ENCODE results near the gene FGD4.

Gene FGD4

GRCh38 chr12:32399370-32400113, at the start of gene FGD4:
FGD4 (plus strand) TSS chr12:32399558.
- DNase-seq (ENCODE audit: low spot score) = peak; percentile 75

GRCh38 chr12:32353540-32353939, 45.8 kb upstream of the FGD4 start:
- no peak for DNase-seq (ENCODE audit: low spot score)

- no peak for DNase-seq (ENCODE audit: low spot score)
Measured at GRCh38 chr12:32357601-32358249, 41.6 kb upstream of the FGD4 start.

GRCh38 chr12:32360956-32361355, 38.4 kb upstream of the FGD4 start:
- no peak for DNase-seq (ENCODE audit: low spot score)

- no peak for DNase-seq (ENCODE audit: low spot score)
Measured at GRCh38 chr12:32362892-32363291, 36.5 kb upstream of the FGD4 start.

GRCh38 chr12:32365473-32366064, 33.8 kb upstream of the FGD4 start:
- peak; percentile 41 for DNase-seq (ENCODE audit: low spot score)

GRCh38 chr12:32366714-32367113, 32.6 kb upstream of the FGD4 start:
- DNase-seq (ENCODE audit: low spot score) = no peak

- no peak for DNase-seq (ENCODE audit: low spot score)
Measured at GRCh38 chr12:32367381-32367780, 32.0 kb upstream of the FGD4 start.

GRCh38 chr12:32369202-32369601, 30.2 kb upstream of the FGD4 start:
- no peak for DNase-seq (ENCODE audit: low spot score)

GRCh38 chr12:32377344-32378055, 21.9 kb upstream of the FGD4 start:
- DNase-seq (ENCODE audit: low spot score) = no peak

- no peak for DNase-seq (ENCODE audit: low spot score)
Measured at GRCh38 chr12:32379213-32379612, 20.1 kb upstream of the FGD4 start.

GRCh38 chr12:32379667-32380066, 19.7 kb upstream of the FGD4 start:
- DNase-seq (ENCODE audit: low spot score) = no peak

GRCh38 chr12:32382226-32382625, 17.1 kb upstream of the FGD4 start:
- no peak for DNase-seq (ENCODE audit: low spot score)

GRCh38 chr12:32390572-32391219, 8.7 kb upstream of the FGD4 start:
- no peak for DNase-seq (ENCODE audit: low spot score)

GRCh38 chr12:32395026-32395425, 4.3 kb upstream of the FGD4 start:
- DNase-seq (ENCODE audit: low spot score) = no peak

GRCh38 chr12:32397696-32398095, 1.7 kb upstream of the FGD4 start:
- DNase-seq (ENCODE audit: low spot score) = no peak

- no peak for DNase-seq (ENCODE audit: low spot score)
Measured at GRCh38 chr12:32398181-32398580, 1.2 kb upstream of the FGD4 start.

GRCh38 chr12:32398816-32399369, 465 bp upstream of the FGD4 start:
- no peak for DNase-seq (ENCODE audit: low spot score)

GRCh38 chr12:32400114-32400672, 835 bp downstream of the FGD4 start:
- DNase-seq (ENCODE audit: low spot score) = no peak

GRCh38 chr12:32400866-32401265, 1.5 kb downstream of the FGD4 start:
- DNase-seq (ENCODE audit: low spot score) = no peak

GRCh38 chr12:32402170-32402569, 2.8 kb downstream of the FGD4 start:
- DNase-seq (ENCODE audit: low spot score) = no peak

GRCh38 chr12:32402946-32403345, 3.6 kb downstream of the FGD4 start:
- no peak for DNase-seq (ENCODE audit: low spot score)
